ENCODE results near the gene LILRB3.
"Not testable (repeated sequence)": the region's sequence is repeated elsewhere in the genome, so short reads cannot be mapped to it uniquely, and the experiment has no call there.

LILRB3 gene

GRCh38 chr19:54242234-54242633 is 19.4 kb upstream of the LILRB3 start:
- DNase-seq, result not testable (repeated sequence)

- not testable (repeated sequence) for DNase-seq
Measured at GRCh38 chr19:54240372-54241336, 17.8 kb upstream of the LILRB3 start.

GRCh38 chr19:54239491-54240371 is 16.9 kb upstream of the LILRB3 start:
- not testable (repeated sequence) for DNase-seq

GRCh38 chr19:54233941-54234340 is 11.1 kb upstream of the LILRB3 start:
- DNase-seq, result no peak

- DNase-seq, result peak; percentile 18
Measured at GRCh38 chr19:54231077-54231931, 8.5 kb upstream of the LILRB3 start.

GRCh38 chr19:54230031-54230430 is 7.2 kb upstream of the LILRB3 start:
- DNase-seq, result no peak

GRCh38 chr19:54229146-54229545 is 6.3 kb upstream of the LILRB3 start:
- DNase-seq, result no peak

GRCh38 chr19:54224619-54225018 is 1.8 kb upstream of the LILRB3 start:
- not testable (repeated sequence) for DNase-seq

GRCh38 chr19:54223937-54224281 is 1.1 kb upstream of the LILRB3 start:
- DNase-seq, result not testable (repeated sequence)

GRCh38 chr19:54223277-54223936 is 600 bp upstream of the LILRB3 start:
- DNase-seq, result not testable (repeated sequence)

GRCh38 chr19:54221947-54222346 is 860 bp downstream of the LILRB3 start:
- not testable (repeated sequence) for DNase-seq

- DNase-seq, result not testable (repeated sequence)
Measured at GRCh38 chr19:54219702-54220101, 3.1 kb downstream of the LILRB3 start.

- DNase-seq, result no peak
Measured at GRCh38 chr19:54218960-54219661, 3.7 kb downstream of the LILRB3 start.

GRCh38 chr19:54218259-54218658 is 4.5 kb downstream of the LILRB3 start:
- no peak for DNase-seq

GRCh38 chr19:54217517-54218247 is 5.1 kb downstream of the LILRB3 start:
- DNase-seq, result not testable (repeated sequence)

- no peak for DNase-seq
Measured at GRCh38 chr19:54216869-54217268, 5.9 kb downstream of the LILRB3 start.

- DNase-seq, result not testable (repeated sequence)
Measured at GRCh38 chr19:54214734-54215133, 8.1 kb downstream of the LILRB3 start.

- DNase-seq, result not testable (repeated sequence)
Measured at GRCh38 chr19:54214217-54214616, 8.6 kb downstream of the LILRB3 start.

- no peak for DNase-seq
Measured at GRCh38 chr19:54211235-54211634, 11.6 kb downstream of the LILRB3 start.

- peak; percentile 66 for DNase-seq
Measured at GRCh38 chr19:54209811-54210494, 12.9 kb downstream of the LILRB3 start.

All from NCI-H2171 treated with DMSO at 0.1 percent for 48 hours (cell line).